CD4-positive, alpha-beta T cell (primary cell): ENCODE results near the gene RARB. TPM values are rescaled to one million over a fixed set of nuclear protein-coding genes. Genes with fewer than 3 reads are reported as not detected.

ENCODE experiments used
- ATAC-seq: fragments of 200-7000 bp; cut with Tn5 transposase; one replicate; pipeline ENCODE4 v1.10.0; 2022; ENCODE audit warnings: mild to moderate bottlenecking; ENCODE audit not compliant: poor library complexity
- CTCF ChIA-PET: fragments of 350-600 bp; sonication (Branson Sonifier 250); formaldehyde crosslinking; loops from one replicate; lab custom pipeline; 2021; ENCODE audit warnings: antibody characterized with exemption, inconsistent platforms; lab: Charles Lee
- POLR2A ChIA-PET: fragments of 350-600 bp; sonication (Branson Sonifier 250); formaldehyde crosslinking; loops from one replicate; lab custom pipeline; 2021; ENCODE audit warnings: antibody characterized with exemption, inconsistent platforms; lab: Charles Lee
- DNase-seq, 14 experiments: peaks; one replicate each; pipeline ENCODE4 v3.0.0-alpha.2; 2013 to 2020; ENCODE audit warnings: mixed read lengths in 2 of 14
- H3K27ac ChIP-seq, 2 donors: one replicate each; pipeline versions ENCODE4 v1.5.1 to v1.7.0; 2013; ENCODE audit warnings: low read length in 2 of 2, low read depth in 1 of 2, mild to moderate bottlenecking in 1 of 2
- H3K27me3 ChIP-seq, 2 experiments: 1 replicate in 1 of 2; 2 replicates in 1 of 2; pipeline versions ENCODE4 v1.6.1 to v1.7.0; 2013; ENCODE audit warnings: low read length in 2 of 2, control low read depth in 1 of 2, mild to moderate bottlenecking in 1 of 2, moderate library complexity in 1 of 2; ENCODE audit not compliant: insufficient read depth in 2 of 2, control insufficient read depth in 1 of 2
- H3K36me3 ChIP-seq: one replicate; pipeline ENCODE4 v1.6.1; 2013; ENCODE audit warnings: low read length, control low read depth; ENCODE audit not compliant: insufficient read depth
- H3K4me1 ChIP-seq: one replicate; pipeline ENCODE4 v1.6.1; 2013; ENCODE audit warnings: low read length, control low read depth; ENCODE audit not compliant: insufficient read depth
- H3K4me3 ChIP-seq: one replicate; pipeline ENCODE4 v1.5.1; 2013; ENCODE audit warnings: mild to moderate bottlenecking, low read length, moderate library complexity
- H3K9me3 ChIP-seq, 2 experiments: 1 replicate in 1 of 2; 2 replicates in 1 of 2; pipeline versions ENCODE4 v1.6.1 to v1.7.0; 2013; ENCODE audit warnings: low read length in 2 of 2, mild to moderate bottlenecking in 2 of 2, control low read depth in 1 of 2, moderate library complexity in 1 of 2; ENCODE audit not compliant: control insufficient read depth in 1 of 2, insufficient read depth in 1 of 2
- H3K27ac Mint-ChIP-seq: one replicate; pipeline ENCODE4 v1.8.0; 2020; ENCODE audit warnings: mixed read lengths
- H3K27me3 Mint-ChIP-seq: one replicate; pipeline ENCODE4 v1.8.0; 2021; ENCODE audit warnings: mixed read lengths
- H3K36me3 Mint-ChIP-seq: one replicate; pipeline ENCODE4 v1.8.0; 2021; ENCODE audit warnings: low read depth, mixed read lengths
- H3K4me1 Mint-ChIP-seq: one replicate; pipeline ENCODE4 v1.8.0; 2021; ENCODE audit warnings: low read depth, mixed read lengths
- H3K4me3 Mint-ChIP-seq: one replicate; pipeline ENCODE4 v1.8.0; 2020; ENCODE audit warnings: mild to moderate bottlenecking, mixed read lengths
- H3K9me3 Mint-ChIP-seq: one replicate; pipeline ENCODE4 v1.8.0; 2020; ENCODE audit warnings: mixed read lengths
- intact Hi-C, 2 experiments: fragments of 100-400 bp; cut with DNase I in 1 of 2; cut with micrococcal nuclease in 1 of 2; formaldehyde crosslinking; loops; one replicate each; pipeline versions ENCODE4 v1.15.1 to v1.9.0; 2023 to 2025; cut with DNase I, micrococcal nuclease
- total RNA-seq, 174 experiments: library from RNA in 2 of 174; stranded (reverse) in 2 of 174; gene quantifications; one replicate each; pipeline ENCODE4 v1.2.3 and lab custom pipeline; 2021 to 2026
- TF ChIP-seq, protein P1 (sequence below): fragments of 200-600 bp; IDR thresholded peaks from one replicate; pipeline ENCODE4 v1.8.0; 2022; ENCODE audit warnings: antibody characterized with exemption, mild to moderate bottlenecking

The RARB gene
- total RNA-seq, 2 experiments from 2014 or later = not detected

DNA sequence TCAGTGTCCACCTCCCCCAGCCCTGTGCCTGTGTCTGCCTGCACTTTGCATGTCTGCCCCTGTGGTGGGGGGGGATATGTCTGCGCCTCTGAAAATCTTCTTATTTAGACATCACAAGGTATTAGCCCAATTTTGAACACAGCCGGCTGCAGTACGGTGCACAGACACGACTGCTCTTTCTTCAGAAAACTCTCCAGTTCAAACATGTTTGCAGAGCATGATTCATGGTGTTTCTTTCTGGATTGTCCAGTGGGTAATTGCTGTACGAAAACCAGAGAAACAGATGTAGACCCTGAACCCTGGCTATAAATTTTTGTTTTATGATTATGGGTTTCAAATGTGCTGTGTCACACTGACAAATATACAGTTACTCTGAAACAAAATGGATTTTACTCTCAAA, 3.4 kb upstream of the RARB start:
- intact Hi-C loops = no loop called here
- H3K9me3 ChIP-seq = peaks cover 0 to 9% of the 10 kb centered on the region in 2 experiments
- POLR2A ChIA-PET = no interaction called here
- no peak overlapping the region for H3K4me3 ChIP-seq
- DNase-seq (no peak), ATAC-seq (no peak)
- Mint-ChIP-seq H3K9me3 (no peaks in the 10 kb centered on the region), H3K36me3 (no peaks in the 10 kb centered on the region), H3K27ac (no peak overlapping the region), H3K4me1 (no peaks in the 10 kb centered on the region), H3K27me3 (peaks cover 53% of the 10 kb centered on the region), H3K4me3 (no peak overlapping the region)
- TF ChIP-seq, protein P1, sequence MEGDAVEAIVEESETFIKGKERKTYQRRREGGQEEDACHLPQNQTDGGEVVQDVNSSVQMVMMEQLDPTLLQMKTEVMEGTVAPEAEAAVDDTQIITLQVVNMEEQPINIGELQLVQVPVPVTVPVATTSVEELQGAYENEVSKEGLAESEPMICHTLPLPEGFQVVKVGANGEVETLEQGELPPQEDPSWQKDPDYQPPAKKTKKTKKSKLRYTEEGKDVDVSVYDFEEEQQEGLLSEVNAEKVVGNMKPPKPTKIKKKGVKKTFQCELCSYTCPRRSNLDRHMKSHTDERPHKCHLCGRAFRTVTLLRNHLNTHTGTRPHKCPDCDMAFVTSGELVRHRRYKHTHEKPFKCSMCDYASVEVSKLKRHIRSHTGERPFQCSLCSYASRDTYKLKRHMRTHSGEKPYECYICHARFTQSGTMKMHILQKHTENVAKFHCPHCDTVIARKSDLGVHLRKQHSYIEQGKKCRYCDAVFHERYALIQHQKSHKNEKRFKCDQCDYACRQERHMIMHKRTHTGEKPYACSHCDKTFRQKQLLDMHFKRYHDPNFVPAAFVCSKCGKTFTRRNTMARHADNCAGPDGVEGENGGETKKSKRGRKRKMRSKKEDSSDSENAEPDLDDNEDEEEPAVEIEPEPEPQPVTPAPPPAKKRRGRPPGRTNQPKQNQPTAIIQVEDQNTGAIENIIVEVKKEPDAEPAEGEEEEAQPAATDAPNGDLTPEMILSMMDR = no peak
- no peak overlapping the region for H3K27ac ChIP-seq
- CTCF ChIA-PET = no interaction called here
- no peaks in the 10 kb centered on the region for H3K4me1 ChIP-seq
- H3K36me3 ChIP-seq = no peaks in the 10 kb centered on the region
- peaks cover 17 to 37% of the 10 kb centered on the region in 2 experiments for H3K27me3 ChIP-seq

DNA sequence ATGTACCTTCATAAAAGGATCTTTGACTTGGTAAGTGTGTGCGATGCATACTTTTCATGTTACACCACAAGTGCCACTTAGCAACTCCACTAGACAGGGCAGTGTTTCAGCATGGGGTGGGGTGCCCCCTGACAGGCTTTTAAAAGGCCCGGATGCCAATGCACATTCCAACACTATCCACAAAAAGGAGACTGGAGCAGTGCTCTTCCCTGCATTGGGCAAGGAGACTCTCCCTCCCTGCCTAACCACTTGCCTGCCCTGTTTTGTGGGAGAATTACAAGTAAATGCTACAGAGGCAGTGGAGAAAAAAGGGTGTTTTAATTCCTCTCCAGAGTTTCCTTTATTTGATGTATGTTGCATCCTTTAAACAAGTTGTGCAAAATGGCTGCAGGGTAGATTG, 1.7 kb upstream of the RARB start:
- intact Hi-C loops = no loop called here
- Histone ChIP-seq H3K4me1 (no peaks in the 10 kb centered on the region), H3K4me3 (no peak overlapping the region), H3K9me3 (peaks cover 0 to 9% of the 10 kb centered on the region in 2 experiments), H3K27me3 (peaks cover 20 to 49% of the 10 kb centered on the region in 2 experiments), H3K27ac (no peak overlapping the region), H3K36me3 (no peaks in the 10 kb centered on the region)
- Mint-ChIP-seq H3K9me3 (no peaks in the 10 kb centered on the region), H3K36me3 (no peaks in the 10 kb centered on the region), H3K27ac (no peak overlapping the region), H3K4me3 (no peak overlapping the region), H3K4me1 (no peaks in the 10 kb centered on the region), H3K27me3 (peaks cover 63% of the 10 kb centered on the region)
- TF ChIP-seq, protein P1 = no peak
- CTCF ChIA-PET = no interaction called here
- ATAC-seq = no peak
- POLR2A ChIA-PET = no interaction called here
- no peak for DNase-seq

- Histone ChIP-seq H3K4me1 (no peaks in the 10 kb centered on the region), H3K27me3 (peaks cover 20 to 49% of the 10 kb centered on the region in 2 experiments), H3K9me3 (peaks cover 0 to 9% of the 10 kb centered on the region in 2 experiments), H3K4me3 (no peak overlapping the region), H3K36me3 (no peaks in the 10 kb centered on the region), H3K27ac (no peak overlapping the region)
- Mint-ChIP-seq H3K27me3 (peaks cover 67% of the 10 kb centered on the region), H3K4me1 (no peaks in the 10 kb centered on the region), H3K36me3 (no peaks in the 10 kb centered on the region), H3K27ac (no peak overlapping the region), H3K9me3 (no peaks in the 10 kb centered on the region), H3K4me3 (no peak overlapping the region)
- DNase-seq (no peak), ATAC-seq (no peak)
- TF ChIP-seq, protein P1 = no peak
- ChIA-PET CTCF (no interaction called here), POLR2A (no interaction called here)
- intact Hi-C loops = no loop called here
Observed at GRCh38 chr3:25427155-25427554, 908 bp upstream of the RARB start.
